ENCODE results near the gene TUNAR.

The TUNAR gene

GRCh38 chr14:95875831-95876760 is 536 bp upstream of the TUNAR start:
- DNase-seq = no peak

- DNase-seq = no peak
Observed at GRCh38 chr14:95877633-95878032, 1.0 kb downstream of the TUNAR start.

GRCh38 chr14:95884377-95884776 is 7.7 kb downstream of the TUNAR start:
- no peak for DNase-seq

- no peak for DNase-seq
Observed at GRCh38 chr14:95885278-95885677, 8.6 kb downstream of the TUNAR start.

- no peak for DNase-seq
Observed at GRCh38 chr14:95885866-95886265, 9.2 kb downstream of the TUNAR start.

GRCh38 chr14:95886366-95887056 is 9.9 kb downstream of the TUNAR start:
- no peak for DNase-seq

GRCh38 chr14:95887351-95887750 is 10.7 kb downstream of the TUNAR start:
- no peak for DNase-seq

GRCh38 chr14:95889236-95889979 is 12.8 kb downstream of the TUNAR start:
- DNase-seq = no peak

- DNase-seq = no peak
Observed at GRCh38 chr14:95891742-95892141, 15.1 kb downstream of the TUNAR start.

GRCh38 chr14:95892142-95892541 is 15.5 kb downstream of the TUNAR start:
- DNase-seq = no peak

- DNase-seq = peak; percentile 3
Observed at GRCh38 chr14:95895720-95896119, 19.1 kb downstream of the TUNAR start.

GRCh38 chr14:95896498-95897135 is 20.0 kb downstream of the TUNAR start:
- no peak for DNase-seq

- no peak for DNase-seq
Observed at GRCh38 chr14:95897280-95897679, 20.6 kb downstream of the TUNAR start.

- DNase-seq = no peak
Observed at GRCh38 chr14:95901054-95901453, 24.4 kb downstream of the TUNAR start.

GRCh38 chr14:95902273-95902826 is 25.7 kb downstream of the TUNAR start:
- DNase-seq = no peak

- DNase-seq = no peak
Observed at GRCh38 chr14:95903165-95903564, 26.5 kb downstream of the TUNAR start.

- no peak for DNase-seq
Observed at GRCh38 chr14:95903616-95904107, 27.0 kb downstream of the TUNAR start.

GRCh38 chr14:95906591-95906990 is 30.0 kb downstream of the TUNAR start:
- no peak for DNase-seq

GRCh38 chr14:95910628-95911027 is 34.0 kb downstream of the TUNAR start:
- no peak for DNase-seq

- DNase-seq = no peak
Observed at GRCh38 chr14:95911456-95911855, 34.8 kb downstream of the TUNAR start.

- DNase-seq = no peak
Observed at GRCh38 chr14:95915330-95915729, 38.7 kb downstream of the TUNAR start.

GRCh38 chr14:95918466-95918865 is 41.8 kb downstream of the TUNAR start:
- DNase-seq = no peak
